Activated effector memory CD4-positive, alpha-beta T cell treated with anti-CD3 and anti-CD28 coated beads, Interleukin-2, amount 50 U/mL, for 16 hours (primary cell): ENCODE results near the gene PYGM.
"Not testable (repeated sequence)": the region's sequence is repeated elsewhere in the genome, so short reads cannot be mapped to it uniquely, and the experiment has no call there.

Source experiments
- DNase-seq: peaks from one replicate; pipeline ENCODE4 v3.0.0-alpha.2; 2020

PYGM gene

GRCh38 chr11:64714666-64715065 lies 45.1 kb downstream of the PYGM start:
- no peak for DNase-seq

GRCh38 chr11:64713781-64714363 lies 45.9 kb downstream of the PYGM start:
- DNase-seq = no peak

- DNase-seq = no peak
Observed at GRCh38 chr11:64713016-64713707, 46.6 kb downstream of the PYGM start.

GRCh38 chr11:64712430-64713015 lies 47.3 kb downstream of the PYGM start:
- no peak for DNase-seq

- DNase-seq = no peak
Observed at GRCh38 chr11:64711956-64712362, 47.8 kb downstream of the PYGM start.

- DNase-seq = no peak
Observed at GRCh38 chr11:64711138-64711955, 48.4 kb downstream of the PYGM start.

GRCh38 chr11:64710418-64711137 lies 49.2 kb downstream of the PYGM start:
- no peak for DNase-seq

- no peak for DNase-seq
Observed at GRCh38 chr11:64705501-64705900, 54.3 kb downstream of the PYGM start.

GRCh38 chr11:64703048-64703447 lies 56.7 kb downstream of the PYGM start:
- DNase-seq = no peak

GRCh38 chr11:64701956-64702355 lies 57.8 kb downstream of the PYGM start:
- DNase-seq = not testable (repeated sequence)

- DNase-seq = no peak
Observed at GRCh38 chr11:64698427-64698826, 61.3 kb downstream of the PYGM start.

- no peak for DNase-seq
Observed at GRCh38 chr11:64697663-64698375, 62.0 kb downstream of the PYGM start.
